WERI-Rb-1 (cell line): ENCODE measurements around the gene SBNO2.

Source experiments
- DNase-seq: peaks from one replicate; pipeline ENCODE4 v3.0.0-alpha.2; 2020
- H3K27ac ChIP-seq: fragments of 250-450 bp; sonication (Bioruptor Pico); 2 replicates; pipeline ENCODE4 v1.5.1; 2020; ENCODE audit warnings: mild to moderate bottlenecking, moderate library complexity
- H3K27me3 ChIP-seq: fragments of 250-450 bp; sonication (Bioruptor Pico); 2 replicates; pipeline ENCODE4 v1.5.1; 2021; ENCODE audit warnings: mild to moderate bottlenecking, low read depth, moderate library complexity; ENCODE audit not compliant: insufficient read depth, severe bottlenecking
- H3K36me3 ChIP-seq: fragments of 250-450 bp; sonication (Bioruptor Pico); 2 replicates; pipeline ENCODE4 v1.5.1; 2020; ENCODE audit warnings: mild to moderate bottlenecking, moderate library complexity
- H3K4me3 ChIP-seq: 2 replicates; pipeline ENCODE4 v1.5.1; 2011; ENCODE audit warnings: low read depth, mild to moderate bottlenecking, control low read depth, low read length
- H3K9me3 ChIP-seq: fragments of 250-450 bp; sonication (Bioruptor Pico); 2 replicates; pipeline ENCODE4 v1.5.1; 2021; ENCODE audit warnings: mild to moderate bottlenecking, moderate library complexity; ENCODE audit not compliant: severe bottlenecking
- CTCF ChIP-seq: IDR thresholded peaks from 2 replicates; pipeline ENCODE4 v1.5.1; 2011; ENCODE audit warnings: low read depth, mild to moderate bottlenecking, control low read depth, inconsistent platforms, low read length

The SBNO2 gene

GRCh38 chr19:1158885-1159448 lies 15.1 kb downstream of the SBNO2 start:
- no peak for DNase-seq
- Histone ChIP-seq H3K4me3 (no peak overlapping the region), H3K9me3 (no peaks in the 10 kb centered on the region), H3K27ac (no peak overlapping the region), H3K27me3 (no peaks in the 10 kb centered on the region), H3K36me3 (no peaks in the 10 kb centered on the region)
- no peak for TF ChIP-seq CTCF

- H3K4me3 ChIP-seq: no peak overlapping the region
- no peak overlapping the region for H3K27ac ChIP-seq
- no peak for TF ChIP-seq CTCF
- H3K36me3 ChIP-seq: peaks cover 5% of the 10 kb centered on the region
- H3K27me3 ChIP-seq: no peaks in the 10 kb centered on the region
- DNase-seq: no peak
- no peaks in the 10 kb centered on the region for H3K9me3 ChIP-seq
Observed at GRCh38 chr19:1157931-1158884, 15.9 kb downstream of the SBNO2 start.

- no peak for DNase-seq
- no peaks in the 10 kb centered on the region for H3K27me3 ChIP-seq
- TF ChIP-seq CTCF: no peak
- H3K9me3 ChIP-seq: no peaks in the 10 kb centered on the region
- H3K27ac ChIP-seq: no peak overlapping the region
- H3K36me3 ChIP-seq: peaks cover 13% of the 10 kb centered on the region
- no peak overlapping the region for H3K4me3 ChIP-seq
Observed at GRCh38 chr19:1156830-1157615, 17.0 kb downstream of the SBNO2 start.

DNA sequence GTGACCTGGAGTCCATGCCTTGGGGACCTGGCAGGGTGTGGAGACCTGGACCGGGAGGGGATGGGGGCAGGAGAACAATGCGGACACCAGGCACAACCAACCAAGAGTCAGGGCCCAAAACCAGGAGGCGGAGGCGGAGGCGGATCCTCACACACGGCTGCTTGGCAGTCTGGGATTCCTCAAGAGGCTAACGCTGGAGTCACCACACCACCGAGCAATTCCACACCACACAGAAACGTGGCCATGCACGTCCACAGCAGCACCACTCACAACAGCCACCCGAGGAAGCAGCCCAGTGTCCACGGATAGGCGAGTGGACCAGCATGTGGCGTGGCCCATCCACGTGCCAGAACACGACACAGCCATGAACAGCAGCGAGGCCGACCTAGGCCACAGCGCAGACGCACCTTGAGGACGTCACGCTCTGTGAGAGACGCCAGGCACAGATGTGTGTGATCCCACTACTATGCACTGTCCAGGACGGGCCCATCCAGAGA lies 17.7 kb downstream of the SBNO2 start:
- Histone ChIP-seq H3K27ac (no peak overlapping the region), H3K9me3 (no peaks in the 10 kb centered on the region), H3K36me3 (peaks cover 20% of the 10 kb centered on the region), H3K4me3 (no peak overlapping the region), H3K27me3 (no peaks in the 10 kb centered on the region)
- no peak for TF ChIP-seq CTCF
- no peak for DNase-seq

DNA sequence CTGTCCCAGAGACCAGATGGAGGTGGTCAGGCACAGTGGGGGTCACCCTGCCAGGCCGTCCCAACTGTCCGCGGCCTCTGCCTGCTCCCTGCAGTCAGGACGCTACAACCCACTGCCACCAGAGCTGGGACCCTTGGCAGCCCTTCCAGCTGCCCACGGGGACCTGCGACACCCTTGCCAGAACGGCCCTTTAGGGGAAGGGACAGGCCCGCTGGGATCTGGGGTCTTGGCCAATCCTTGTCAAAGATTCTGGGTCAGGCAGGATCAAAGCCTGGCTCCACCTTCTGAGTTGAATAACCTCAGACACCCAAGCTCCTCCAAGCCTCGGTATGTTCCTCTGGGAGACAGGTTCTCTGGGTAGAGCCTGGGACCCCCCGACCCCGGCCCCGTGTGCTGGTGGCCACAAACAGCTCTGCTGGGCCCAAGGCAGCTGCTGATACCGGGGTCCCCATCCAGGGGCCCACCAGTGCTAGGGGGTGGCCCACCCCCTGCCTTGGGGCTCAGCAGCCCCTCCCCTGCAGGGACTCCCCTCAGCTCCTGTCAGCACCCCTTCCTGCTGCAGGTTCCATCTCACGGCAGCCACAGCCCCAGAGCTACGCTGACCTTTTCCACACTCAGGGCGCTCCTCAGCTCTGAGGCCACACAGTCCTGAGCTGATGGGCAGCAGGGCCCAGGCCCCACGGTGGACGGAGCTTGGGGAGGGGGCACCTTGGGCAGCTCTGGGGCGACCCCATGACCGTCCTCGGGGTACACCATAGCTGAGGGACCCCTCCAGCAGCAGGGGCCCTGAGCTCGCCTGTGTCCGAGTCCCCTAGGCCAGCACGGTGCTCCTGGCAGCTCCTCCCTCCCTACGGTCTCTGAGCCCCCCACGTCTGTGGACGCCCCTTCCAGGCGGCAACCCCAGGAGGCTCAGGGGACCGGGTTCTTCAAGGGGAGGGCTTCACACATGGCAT lies 18.4 kb downstream of the SBNO2 start:
- Histone ChIP-seq H3K27me3 (no peaks in the 10 kb centered on the region), H3K27ac (no peak overlapping the region), H3K36me3 (peaks cover 22% of the 10 kb centered on the region), H3K9me3 (no peaks in the 10 kb centered on the region), H3K4me3 (no peak overlapping the region)
- TF ChIP-seq CTCF: no peak
- no peak for DNase-seq
